Measurements from ENCODE around the gene NAALADL2. TPM values are rescaled to one million over a fixed set of nuclear protein-coding genes. Genes with fewer than 3 reads are reported as not detected.

NAALADL2 gene
- total and polyA plus RNA-seq, 4 donors, result 0.28 to 4.6 (median 3.1) TPM

- peaks cover 0 to 15% (median 6%) of the 10 kb centered on the region in 4 donors for H3K4me1 ChIP-seq (ENCODE audit: control insufficient read depth in 4 of 4, insufficient read depth in 4 of 4, low read length in 3 of 4)
- DNase-seq (ENCODE audit: low spot score), result no peak
- no peak overlapping the region for H3K9ac ChIP-seq (ENCODE audit: low read depth in 1 of 2, low read length in 2 of 2)
- H3K36me3 ChIP-seq (ENCODE audit: control insufficient read depth in 4 of 4, insufficient read depth in 3 of 4, low read depth in 1 of 4, low read length in 3 of 4), result no peaks in the 10 kb centered on the region
- WGBS, result 78% methylated on average over 4 of the region's 4 CpGs
- no peaks in the 10 kb centered on the region for H3K9me3 ChIP-seq (ENCODE audit: control insufficient read depth in 4 of 4, low read length in 3 of 4)
- H3K4me3 ChIP-seq (ENCODE audit: low read depth in 1 of 3, low read length in 3 of 3), result no peak overlapping the region
- no peaks in the 10 kb centered on the region for H3K27me3 ChIP-seq (ENCODE audit: control insufficient read depth in 4 of 4, insufficient read depth in 4 of 4, low read length in 3 of 4)
- H3K27ac ChIP-seq (ENCODE audit: low read depth in 1 of 2, low read length in 2 of 2), result no peak overlapping the region
- TF ChIP-seq TAF1 (conservative IDR thresholded peaks at IDR 0.05) (no peak), FOXA1 (IDR thresholded peaks at IDR 0.05) (no peak), JUND (IDR thresholded peaks at IDR 0.05) (no peak), REST (IDR thresholded peaks at IDR 0.05) (no peak), YY1 (IDR thresholded peaks at IDR 0.05) (no peak), CTCF (IDR thresholded peaks at IDR 0.05; ENCODE audit: low read depth, low read length, missing input control) (no peak), RXRA (IDR thresholded peaks at IDR 0.05) (no peak), ZBTB33 (IDR thresholded peaks at IDR 0.05) (no peak), RAD21 (IDR thresholded peaks at IDR 0.05) (no peak), GABPA (IDR thresholded peaks at IDR 0.05 in 1 of 2, conservative IDR thresholded peaks at IDR 0.05 in 1 of 2) (no peak), FOXA2 (IDR thresholded peaks at IDR 0.05) (no peak), HNF4A (conservative IDR thresholded peaks at IDR 0.05) (no peak), SP1 (IDR thresholded peaks at IDR 0.05) (no peak), HNF4G (IDR thresholded peaks at IDR 0.05) (no peak), NR2F2 (IDR thresholded peaks at IDR 0.05) (no peak), MAX (IDR thresholded peaks at IDR 0.05) (no peak), EGR1 (IDR thresholded peaks at IDR 0.05; ENCODE audit: low read depth in 2 of 2) (no peak)
These were observed 573.4 kb downstream of the NAALADL2 start for GRCh38 chr3:175432376-175433025.

Measured in liver (tissue), 9 donors.